CD14-positive monocyte (primary cell): Measurements from ENCODE around the gene EFCAB8. TPM values are rescaled to one million over a fixed set of nuclear protein-coding genes. Genes with fewer than 3 reads are reported as not detected.
A peak's percentile ranks its signal among the peaks of the same experiment; 100 is the strongest.

ENCODE experiments used
- DNase-seq, 3 donors: peaks; one replicate each; pipeline ENCODE4 v3.0.0-alpha.2; 2011 to 2022
- H2AFZ ChIP-seq: 2 replicates; pipeline ENCODE4 v1.6.0; 2012; ENCODE audit warnings: mild to moderate bottlenecking, low read depth, low read length, inconsistent platforms; ENCODE audit not compliant: insufficient read depth, poor library complexity, severe bottlenecking
- H3K27ac ChIP-seq, 2 donors: 1 replicate in 1 of 2; 2 replicates in 1 of 2; pipeline ENCODE4 v1.5.1; 2012 to 2013; ENCODE audit warnings: low read length in 2 of 2, control low read depth in 1 of 2, inconsistent platforms in 1 of 2, low read depth in 1 of 2, mild to moderate bottlenecking in 1 of 2
- H3K27me3 ChIP-seq, 2 donors: one replicate each; pipeline versions ENCODE4 v1.6.0 to v1.6.1; 2011 to 2013; ENCODE audit warnings: low read length in 2 of 2; ENCODE audit not compliant: control insufficient read depth in 2 of 2, insufficient read depth in 2 of 2
- H3K36me3 ChIP-seq, 2 donors: replicated peaks in 1 of 2; 1 replicate in 1 of 2; 2 replicates in 1 of 2; pipeline versions ENCODE4 v1.5.1 to v1.6.1; 2012 to 2013; ENCODE audit warnings: low read length in 2 of 2, control low read depth in 1 of 2, inconsistent platforms in 1 of 2, mild to moderate bottlenecking in 1 of 2; ENCODE audit not compliant: insufficient read depth in 2 of 2, control insufficient read depth in 1 of 2
- H3K4me1 ChIP-seq, 2 donors: 1 replicate in 1 of 2; 2 replicates in 1 of 2; pipeline versions ENCODE4 v1.5.1 to v1.6.1; 2012 to 2013; ENCODE audit warnings: low read length in 2 of 2, control low read depth in 1 of 2, inconsistent platforms in 1 of 2, mild to moderate bottlenecking in 1 of 2, moderate library complexity in 1 of 2; ENCODE audit not compliant: insufficient read depth in 2 of 2, control insufficient read depth in 1 of 2
- H3K4me2 ChIP-seq: replicated peaks from 2 replicates; pipeline ENCODE3; 2012; ENCODE audit warnings: low read length, moderate library complexity, mild to moderate bottlenecking; ENCODE audit not compliant: poor library complexity, severe bottlenecking; ENCODE audit errors: extremely low read depth
- H3K4me3 ChIP-seq, 3 experiments: fragments of 200-600 bp in 1 of 3; sonication (generic) in 1 of 3; replicated peaks in 1 of 3; 1 replicate in 2 of 3; 2 replicates in 1 of 3; pipeline ENCODE4 v1.5.1; 2011 to 2013; ENCODE audit warnings: low read length in 3 of 3, mild to moderate bottlenecking in 3 of 3, control low read depth in 2 of 3, low read depth in 2 of 3, inconsistent platforms in 1 of 3, moderate library complexity in 1 of 3
- H3K79me2 ChIP-seq: 2 replicates; pipeline ENCODE4 v1.6.0; 2012; ENCODE audit warnings: mild to moderate bottlenecking, control low read depth, inconsistent platforms, low read length, moderate library complexity; ENCODE audit not compliant: insufficient read depth
- H3K9ac ChIP-seq: 2 replicates; pipeline ENCODE4 v1.6.0; 2017; ENCODE audit warnings: low read length, mild to moderate bottlenecking; ENCODE audit not compliant: insufficient read depth, poor library complexity, severe bottlenecking
- H3K9me3 ChIP-seq, 2 donors: replicated peaks in 1 of 2; 1 replicate in 1 of 2; 2 replicates in 1 of 2; pipeline versions ENCODE4 v1.5.1 to v1.6.1; 2012 to 2013; ENCODE audit warnings: low read length in 2 of 2, control low read depth in 1 of 2; ENCODE audit not compliant: control insufficient read depth in 1 of 2, insufficient read depth in 1 of 2
- H4K20me1 ChIP-seq: 2 replicates; pipeline ENCODE4 v1.6.0; 2012; ENCODE audit warnings: mild to moderate bottlenecking, low read length, control low read depth, moderate library complexity; ENCODE audit not compliant: insufficient read depth
- H3K27ac Mint-ChIP-seq, 7 donors: one replicate each; pipeline ENCODE4 v1.8.0; 2020; ENCODE audit warnings: mild to moderate bottlenecking in 7 of 7, mixed read lengths in 7 of 7, moderate library complexity in 6 of 7, inconsistent platforms in 2 of 7
- H3K27me3 Mint-ChIP-seq, 3 donors: one replicate each; pipeline ENCODE4 v1.8.0; 2021 to 2022; ENCODE audit warnings: low read depth in 3 of 3, mild to moderate bottlenecking in 3 of 3, mixed read lengths in 3 of 3, moderate library complexity in 3 of 3, inconsistent platforms in 1 of 3
- H3K36me3 Mint-ChIP-seq, 2 donors: one replicate each; pipeline ENCODE4 v1.8.0; 2020; ENCODE audit warnings: mixed read lengths in 2 of 2, inconsistent platforms in 1 of 2, mild to moderate bottlenecking in 1 of 2
- H3K4me1 Mint-ChIP-seq: one replicate; pipeline ENCODE4 v1.8.0; 2020; ENCODE audit warnings: mild to moderate bottlenecking, mixed read lengths
- H3K4me3 Mint-ChIP-seq, 2 donors: one replicate each; pipeline ENCODE4 v1.8.0; 2020; ENCODE audit warnings: mild to moderate bottlenecking in 2 of 2, mixed read lengths in 2 of 2, moderate library complexity in 1 of 2
- H3K9me3 Mint-ChIP-seq, 7 donors: one replicate each; pipeline ENCODE4 v1.8.0; 2020 to 2022; ENCODE audit warnings: mixed read lengths in 7 of 7, mild to moderate bottlenecking in 6 of 7, moderate library complexity in 6 of 7, inconsistent platforms in 2 of 7
- CTCF ChIP-seq: fragments of 200-600 bp; IDR thresholded peaks from one replicate; pipeline ENCODE4 v1.8.0; 2022; ENCODE audit warnings: antibody characterized with exemption, mild to moderate bottlenecking
- WGBS: methylation state at CpG from one replicate; pipeline ENCODE4 v1.1.5; 2013; ENCODE audit warnings: missing lambda C conversion rate; ENCODE audit not compliant: insufficient coverage; 5-methylcytosine and 5-hydroxymethylcytosine counted together
- intact Hi-C, 2 donors: fragments of 100-400 bp; cut with micrococcal nuclease; formaldehyde crosslinking; loops; one replicate each; pipeline versions ENCODE4 v1.15.0 to v1.15.1; 2023
- polyA plus RNA-seq, 3 donors: library from polyadenylated mRNA; depleted of rRNA in 1 of 3; unstranded in 2 of 3; stranded (reverse) in 1 of 3; fragments of 300-500 nt in 2 of 3; fragments of >200 nt in 1 of 3; fragmentation: Illumina TruSeq in 2 of 3; gene quantifications; 1 replicate in 2 of 3; 2 replicates in 1 of 3; pipeline ENCODE4 v1.2.3, GENCODE V29; 2012 to 2021

EFCAB8 gene
- polyA plus RNA-seq, 3 donors = 0.45 TPM; not detected in 2

GRCh38 chr20:32834972-32835371 lies 23.8 kb upstream of the EFCAB8 start:
- H3K4me1 ChIP-seq = peaks cover 9 to 11% of the 10 kb centered on the region in 2 donors
- no peak overlapping the region for H3K4me2 ChIP-seq
- no peak for TF ChIP-seq CTCF
- H3K36me3 ChIP-seq = peaks cover 61 to 86% of the 10 kb centered on the region in 2 donors
- Mint-ChIP-seq H3K4me3 (no peak overlapping the region), H3K4me1 (peaks cover 9% of the 10 kb centered on the region), H3K9me3 (peaks cover 0 to 5% (median 0%) of the 10 kb centered on the region in 7 donors), H3K27me3 (peaks cover 0 to 1% (median 0%) of the 10 kb centered on the region in 3 donors), H3K27ac (no peak overlapping the region), H3K36me3 (peaks cover 50 to 87% of the 10 kb centered on the region in 2 donors)
- no peaks in the 10 kb centered on the region for H3K27me3 ChIP-seq
- no peak overlapping the region for H3K9ac ChIP-seq
- DNase-seq = no peak
- H4K20me1 ChIP-seq = peaks cover 85% of the 10 kb centered on the region
- H3K9me3 ChIP-seq = no peaks in the 10 kb centered on the region
- peaks cover 86% of the 10 kb centered on the region for H3K79me2 ChIP-seq
- intact Hi-C loops = no loop called here
- no peak overlapping the region for H3K4me3 ChIP-seq
- no peak overlapping the region for H2AFZ ChIP-seq
- no peak overlapping the region for H3K27ac ChIP-seq

GRCh38 chr20:32837157-32837556 lies 21.6 kb upstream of the EFCAB8 start:
- Mint-ChIP-seq H3K4me1 (no peaks in the 10 kb centered on the region), H3K4me3 (no peak overlapping the region), H3K36me3 (peaks cover 62 to 97% of the 10 kb centered on the region in 2 donors), H3K27ac (no peak overlapping the region), H3K27me3 (peaks cover 0 to 1% (median 0%) of the 10 kb centered on the region in 3 donors), H3K9me3 (peaks cover 0 to 2% (median 0%) of the 10 kb centered on the region in 7 donors)
- TF ChIP-seq CTCF = no peak
- no peaks in the 10 kb centered on the region for H3K4me1 ChIP-seq
- intact Hi-C loops = no loop called here
- peaks cover 68% of the 10 kb centered on the region for H3K79me2 ChIP-seq
- WGBS = 100% methylated on average over 1 of the region's 1 CpG
- no peak overlapping the region for H3K4me2 ChIP-seq
- no peak for DNase-seq
- H3K4me3 ChIP-seq = no peak overlapping the region
- H3K36me3 ChIP-seq = peaks cover 79 to 94% of the 10 kb centered on the region in 2 donors
- H3K27me3 ChIP-seq = no peaks in the 10 kb centered on the region
- peak overlapping the region in 1 of 2 donors; percentile 40 for H3K27ac ChIP-seq
- H3K9me3 ChIP-seq = no peaks in the 10 kb centered on the region
- no peak overlapping the region for H3K9ac ChIP-seq
- no peak overlapping the region for H2AFZ ChIP-seq
- H4K20me1 ChIP-seq = peaks cover 87% of the 10 kb centered on the region
